ENCODE results near the gene SLC7A14. TPM values are rescaled to one million over a fixed set of nuclear protein-coding genes. Genes with fewer than 3 reads are reported as not detected.

Gene SLC7A14
- total RNA-seq, 2 experiments from 2014 or later, result not detected

DNA sequence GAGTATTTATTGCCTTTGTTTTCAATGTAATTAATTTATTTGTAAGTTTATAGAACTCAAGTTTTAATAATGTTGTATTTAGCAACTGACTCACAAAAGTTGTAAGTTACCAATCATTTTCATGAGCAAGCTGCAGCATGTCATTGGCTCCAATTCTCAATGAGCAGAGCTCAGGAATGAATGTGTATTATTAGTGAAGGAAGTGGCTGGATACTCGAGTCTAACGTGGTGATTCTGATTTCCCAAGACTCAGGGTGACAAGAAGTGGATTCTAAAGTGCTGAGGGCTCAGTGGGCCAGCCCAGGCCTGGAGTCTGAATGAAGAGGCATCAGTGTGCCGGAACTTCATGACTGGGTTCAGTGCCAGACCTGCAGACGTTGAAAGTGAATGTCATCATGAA, 127.6 kb downstream of the SLC7A14 start:
- Mint-ChIP-seq H3K27me3 (peaks cover 6% of the 10 kb centered on the region), H3K27ac (no peak overlapping the region), H3K36me3 (ENCODE audit: low read depth) (no peaks in the 10 kb centered on the region), H3K4me1 (no peaks in the 10 kb centered on the region), H3K9me3 (no peaks in the 10 kb centered on the region), H3K4me3 (no peak overlapping the region)
- POLR2A ChIA-PET, result no interaction called here
- CTCF ChIA-PET, result interaction anchor here (1.0 to 1.2 kb wide), 2 partner anchors 21 to 57 kb away, joined by 3 read pairs; no protein-coding TSS in a partner anchor
- no peak for DNase-seq

DNA sequence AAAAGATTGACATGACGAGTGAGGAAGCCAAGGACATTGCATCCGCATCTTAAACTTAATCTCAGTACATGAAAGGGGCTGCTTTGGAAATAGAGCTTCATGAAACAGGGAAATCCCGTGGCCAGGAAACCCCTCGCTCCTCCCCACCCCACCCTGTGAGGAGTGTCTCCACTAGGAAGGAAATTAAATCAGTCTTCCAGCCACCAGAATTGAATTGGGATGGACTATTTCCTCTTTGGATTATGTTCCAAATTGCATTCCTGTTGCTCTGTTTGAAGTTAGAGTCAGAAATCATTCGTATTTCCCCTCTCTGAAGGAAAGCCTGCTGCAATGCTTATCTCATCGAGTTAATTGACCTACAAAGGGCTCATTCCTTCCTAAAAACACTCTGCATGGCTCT, 131.4 kb downstream of the SLC7A14 start:
- ChIA-PET POLR2A (no interaction called here), CTCF (no interaction called here)
- no peaks in the 10 kb centered on the region for H3K4me1 Mint-ChIP-seq
- no peaks in the 10 kb centered on the region for H3K27me3 Mint-ChIP-seq
- no peak for DNase-seq
- no peak overlapping the region for H3K4me3 Mint-ChIP-seq
- no peaks in the 10 kb centered on the region for H3K36me3 Mint-ChIP-seq (ENCODE audit: low read depth)
- no peaks in the 10 kb centered on the region for H3K9me3 Mint-ChIP-seq
- no peak overlapping the region for H3K27ac Mint-ChIP-seq

DNA sequence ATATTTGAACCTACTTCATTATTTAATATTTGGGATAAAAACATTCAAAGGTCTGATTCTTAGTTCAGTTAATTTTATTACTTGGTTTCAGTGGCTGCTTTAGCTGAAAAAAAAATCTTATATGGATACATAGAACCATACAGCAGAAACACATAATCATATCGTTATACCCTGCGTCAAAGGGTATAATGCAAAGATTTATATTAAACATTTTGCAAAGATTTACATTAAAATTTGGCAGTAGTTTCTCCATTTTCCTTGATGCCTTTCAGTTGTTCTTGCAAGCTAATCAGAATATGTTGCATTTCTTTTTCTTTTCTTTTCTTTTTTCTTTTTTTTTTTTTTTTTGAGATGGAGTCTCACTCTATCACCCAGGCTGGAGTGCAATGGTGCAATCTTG, 135.8 kb downstream of the SLC7A14 start:
- Mint-ChIP-seq H3K4me1 (no peaks in the 10 kb centered on the region), H3K27ac (no peak overlapping the region), H3K4me3 (no peak overlapping the region), H3K9me3 (no peaks in the 10 kb centered on the region), H3K36me3 (ENCODE audit: low read depth) (no peaks in the 10 kb centered on the region), H3K27me3 (peaks cover 5% of the 10 kb centered on the region)
- CTCF ChIA-PET, result no interaction called here
- POLR2A ChIA-PET, result no interaction called here
- no peak for DNase-seq

DNA sequence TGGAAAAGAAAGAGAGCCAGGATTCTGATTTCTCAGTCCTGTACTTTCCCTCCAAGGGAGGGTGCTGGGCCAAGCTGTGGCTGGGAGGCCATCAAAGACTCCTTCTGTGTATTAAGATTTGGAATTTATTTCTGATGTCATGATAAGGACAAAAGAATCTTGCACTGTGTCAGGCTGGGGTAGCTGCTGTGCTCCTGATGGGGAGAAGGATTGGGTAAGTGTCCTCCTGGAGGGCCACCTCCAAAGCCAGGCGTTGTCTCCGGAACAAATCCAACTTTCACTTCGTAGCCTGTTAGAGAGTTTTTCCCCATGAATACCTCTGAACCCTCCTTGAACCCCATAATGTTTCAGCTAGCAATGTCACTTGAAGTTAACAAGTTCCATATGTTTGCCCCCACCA, 137.3 kb downstream of the SLC7A14 start:
- CTCF ChIA-PET, result no interaction called here
- POLR2A ChIA-PET, result no interaction called here

DNA sequence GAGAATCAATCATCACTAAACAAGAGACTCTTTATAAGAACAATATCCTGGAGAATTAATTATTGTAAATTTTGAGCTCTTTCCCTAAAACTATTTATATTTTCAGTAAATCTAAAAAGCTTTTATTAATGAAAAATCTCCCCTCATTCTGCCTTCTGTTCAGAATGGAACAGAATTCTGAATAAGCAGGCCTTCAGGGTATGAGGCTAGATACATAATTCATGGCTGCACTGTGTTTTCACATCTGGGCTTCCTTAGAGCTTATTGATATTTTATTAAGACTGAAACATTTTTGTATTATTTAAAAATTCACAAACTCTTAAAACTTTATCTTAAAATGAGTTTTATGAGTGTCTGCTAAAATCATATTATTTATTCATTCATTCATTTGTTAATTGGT, 142.4 kb downstream of the SLC7A14 start:
- DNase-seq, result no peak
- H3K4me3 Mint-ChIP-seq, result no peak overlapping the region
- peaks cover 6% of the 10 kb centered on the region for H3K27me3 Mint-ChIP-seq
- POLR2A ChIA-PET, result no interaction called here
- CTCF ChIA-PET, result no interaction called here
- H3K27ac Mint-ChIP-seq, result no peak overlapping the region
- H3K9me3 Mint-ChIP-seq, result no peaks in the 10 kb centered on the region
- H3K36me3 Mint-ChIP-seq (ENCODE audit: low read depth), result no peaks in the 10 kb centered on the region
- no peaks in the 10 kb centered on the region for H3K4me1 Mint-ChIP-seq

More for the DNA sequence above, 137.3 kb downstream of the SLC7A14 start:
- H3K27me3 Mint-ChIP-seq, result peaks cover 5% of the 10 kb centered on the region
- H3K27ac Mint-ChIP-seq, result no peak overlapping the region
- no peak for DNase-seq
- H3K4me3 Mint-ChIP-seq, result no peak overlapping the region
- no peaks in the 10 kb centered on the region for H3K4me1 Mint-ChIP-seq
- no peaks in the 10 kb centered on the region for H3K36me3 Mint-ChIP-seq (ENCODE audit: low read depth)
- no peaks in the 10 kb centered on the region for H3K9me3 Mint-ChIP-seq

DNA sequence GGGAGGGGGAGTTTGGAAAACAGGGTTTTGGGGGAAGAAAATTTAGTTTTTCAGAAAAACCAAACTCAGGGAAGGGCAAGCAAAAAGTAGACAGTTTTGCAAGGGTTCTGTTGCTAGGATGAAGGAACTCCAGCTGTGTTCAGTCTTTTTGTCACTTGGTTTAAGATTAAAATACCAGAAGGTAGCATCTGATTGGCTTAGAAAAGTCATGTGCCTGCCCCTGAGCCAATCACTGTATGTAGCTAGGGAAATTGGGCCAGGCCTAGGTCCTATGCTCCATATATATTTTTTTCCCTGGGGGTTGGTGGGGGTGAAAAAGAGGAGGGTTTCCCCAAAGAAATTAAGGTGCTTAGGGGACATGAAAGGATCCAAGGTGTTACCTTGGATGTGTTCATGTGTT, 142.9 kb downstream of the SLC7A14 start:
- Mint-ChIP-seq H3K4me1 (no peaks in the 10 kb centered on the region), H3K27ac (no peak overlapping the region), H3K36me3 (ENCODE audit: low read depth) (no peaks in the 10 kb centered on the region), H3K4me3 (no peak overlapping the region), H3K27me3 (peaks cover 7% of the 10 kb centered on the region), H3K9me3 (no peaks in the 10 kb centered on the region)
- no peak for DNase-seq
- ChIA-PET POLR2A (no interaction called here), CTCF (no interaction called here)

DNA sequence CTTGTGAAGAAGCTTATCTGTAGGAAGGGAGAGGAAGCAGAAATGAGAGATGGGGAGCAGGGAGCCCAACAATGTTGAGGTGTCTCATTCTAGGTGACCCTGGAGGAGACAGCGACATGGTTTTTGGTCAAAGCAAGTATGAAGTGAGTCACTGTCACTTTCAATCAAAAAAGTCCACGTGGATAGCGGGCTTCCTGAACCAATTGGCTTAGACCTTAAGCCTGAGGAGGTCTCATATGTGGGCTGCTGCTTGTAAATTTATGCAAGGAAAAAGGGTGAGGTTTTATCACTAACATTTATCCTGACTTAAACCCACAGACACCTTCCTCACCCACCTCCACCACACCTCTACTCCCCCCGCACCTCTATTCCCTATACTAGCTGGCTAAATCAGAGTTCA, 144.5 kb downstream of the SLC7A14 start:
- Mint-ChIP-seq H3K9me3 (no peaks in the 10 kb centered on the region), H3K4me3 (no peak overlapping the region), H3K4me1 (no peaks in the 10 kb centered on the region), H3K27me3 (peaks cover 7% of the 10 kb centered on the region), H3K36me3 (ENCODE audit: low read depth) (no peaks in the 10 kb centered on the region), H3K27ac (no peak overlapping the region)
- ChIA-PET CTCF (interaction anchor here (1.2 kb wide), 2 partner anchors 11 to 177 kb away, joined by 3 read pairs; no protein-coding TSS in a partner anchor), POLR2A (no interaction called here)
- DNase-seq, result no peak

DNA sequence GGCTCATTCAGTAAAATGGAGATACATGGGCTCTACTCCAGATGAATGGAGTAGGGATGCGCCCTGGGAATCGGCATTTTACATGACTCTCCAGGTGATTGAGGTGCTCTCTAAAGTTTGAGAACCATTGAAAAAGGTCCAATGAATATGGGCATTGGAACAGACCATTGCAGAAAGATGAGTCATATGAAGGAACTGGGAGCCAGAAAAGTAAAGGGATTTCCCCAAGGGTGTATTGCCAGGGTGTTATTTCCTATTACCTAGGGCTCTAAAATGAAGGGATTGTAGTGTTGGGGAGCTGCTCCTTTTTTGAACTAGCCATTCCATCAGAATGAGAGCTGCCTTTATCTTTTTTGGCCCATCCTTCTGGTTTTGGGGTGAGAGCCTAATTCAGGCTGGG, 145.5 kb downstream of the SLC7A14 start:
- no peaks in the 10 kb centered on the region for H3K9me3 Mint-ChIP-seq
- no peaks in the 10 kb centered on the region for H3K36me3 Mint-ChIP-seq (ENCODE audit: low read depth)
- H3K27me3 Mint-ChIP-seq, result peaks cover 7% of the 10 kb centered on the region
- CTCF ChIA-PET, result no interaction called here
- no peak for DNase-seq
- no peak overlapping the region for H3K4me3 Mint-ChIP-seq
- H3K4me1 Mint-ChIP-seq, result no peaks in the 10 kb centered on the region
- POLR2A ChIA-PET, result no interaction called here
- no peak overlapping the region for H3K27ac Mint-ChIP-seq

DNA sequence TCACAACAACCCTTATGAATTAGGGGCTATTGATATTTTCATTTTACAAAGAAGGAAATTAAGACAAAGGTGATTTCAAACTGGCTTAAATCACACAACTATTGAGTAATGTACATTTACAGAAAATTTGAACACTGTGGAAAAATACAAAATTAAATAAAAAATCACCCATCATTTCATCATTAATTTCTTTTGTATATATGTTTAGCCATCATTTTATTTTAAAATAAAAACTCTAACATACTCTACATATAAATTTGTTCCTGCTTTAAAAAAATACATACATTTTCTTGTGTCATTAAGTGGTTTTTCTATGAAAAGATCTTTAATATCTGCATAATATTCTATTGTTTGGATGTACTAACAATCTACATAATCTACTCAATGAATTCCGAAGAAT, 147.0 kb downstream of the SLC7A14 start:
- ChIA-PET POLR2A (no interaction called here), CTCF (no interaction called here)
- DNase-seq, result no peak
- H3K27ac Mint-ChIP-seq, result no peak overlapping the region
- peaks cover 7% of the 10 kb centered on the region for H3K27me3 Mint-ChIP-seq
- no peaks in the 10 kb centered on the region for H3K36me3 Mint-ChIP-seq (ENCODE audit: low read depth)
- H3K4me3 Mint-ChIP-seq, result no peak overlapping the region
- no peaks in the 10 kb centered on the region for H3K4me1 Mint-ChIP-seq
- no peaks in the 10 kb centered on the region for H3K9me3 Mint-ChIP-seq

DNA sequence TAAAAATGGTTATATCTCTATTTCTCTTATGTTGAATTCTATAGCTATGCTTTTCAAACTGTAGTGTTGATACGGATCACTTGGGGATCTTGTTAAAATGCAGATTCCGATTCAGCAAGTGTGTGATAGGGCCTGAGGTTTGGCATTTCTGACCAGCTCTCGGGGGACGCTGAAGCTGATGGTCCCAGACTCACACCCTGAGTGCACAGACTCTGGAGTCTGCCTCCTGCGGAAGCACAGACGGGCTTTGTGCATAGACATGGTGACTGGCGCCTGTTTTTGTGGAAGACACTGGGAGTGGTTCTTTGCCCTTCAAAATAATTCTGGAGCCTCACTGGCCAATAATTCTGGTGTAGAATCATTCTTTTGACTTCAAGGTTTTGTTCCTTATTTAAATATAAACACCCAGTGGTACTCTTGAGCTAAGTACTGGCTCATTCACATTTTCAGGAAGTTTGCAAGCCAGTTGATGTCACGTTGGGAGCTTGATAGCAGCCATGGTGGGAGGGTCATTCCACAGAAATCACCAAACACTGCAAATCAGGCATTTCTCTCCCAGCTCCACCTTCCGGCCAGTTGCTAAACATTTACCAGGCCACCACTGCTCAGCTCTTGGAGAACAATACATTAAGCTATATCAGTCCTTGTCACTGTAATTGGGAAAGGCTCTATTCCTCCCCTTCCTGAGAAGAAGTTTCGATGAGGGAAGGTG, 148.0 kb downstream of the SLC7A14 start:
- no peak for DNase-seq
- no peaks in the 10 kb centered on the region for H3K36me3 Mint-ChIP-seq (ENCODE audit: low read depth)
- peaks cover 7% of the 10 kb centered on the region for H3K27me3 Mint-ChIP-seq
- no peaks in the 10 kb centered on the region for H3K9me3 Mint-ChIP-seq
- H3K4me3 Mint-ChIP-seq, result no peak overlapping the region
- H3K4me1 Mint-ChIP-seq, result no peaks in the 10 kb centered on the region
- CTCF ChIA-PET, result interaction anchor here (1.2 kb wide), 1 partner anchor 21 kb away, joined by 3 read pairs; no protein-coding TSS in a partner anchor
- POLR2A ChIA-PET, result no interaction called here
- H3K27ac Mint-ChIP-seq, result no peak overlapping the region

DNA sequence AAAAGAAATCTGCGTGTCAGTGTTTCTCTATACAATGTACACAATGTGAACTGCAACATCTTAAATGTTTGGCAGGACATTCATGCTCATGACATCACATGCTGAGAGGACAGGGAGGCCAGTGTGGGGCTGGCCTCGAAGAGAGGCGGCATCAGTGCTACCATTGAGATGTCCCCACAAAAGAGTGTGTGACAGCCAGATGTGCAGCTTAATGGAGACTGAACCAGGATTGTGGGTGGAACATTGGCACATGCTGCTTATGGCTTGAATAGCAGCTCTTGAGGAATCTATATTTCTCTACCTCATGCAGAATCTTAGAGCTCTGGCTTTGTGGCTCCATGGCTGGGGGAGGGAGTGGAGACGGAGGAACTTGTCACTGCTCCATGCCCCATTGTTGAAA, 148.7 kb downstream of the SLC7A14 start:
- no peak for DNase-seq
- ChIA-PET POLR2A (no interaction called here), CTCF (interaction anchor here (1.2 kb wide), 1 partner anchor 21 kb away, joined by 3 read pairs; no protein-coding TSS in a partner anchor)
- H3K27ac Mint-ChIP-seq, result no peak overlapping the region
- peaks cover 4% of the 10 kb centered on the region for H3K27me3 Mint-ChIP-seq
- H3K36me3 Mint-ChIP-seq (ENCODE audit: low read depth), result no peaks in the 10 kb centered on the region
- no peak overlapping the region for H3K4me3 Mint-ChIP-seq
- no peaks in the 10 kb centered on the region for H3K9me3 Mint-ChIP-seq
- no peaks in the 10 kb centered on the region for H3K4me1 Mint-ChIP-seq

DNA sequence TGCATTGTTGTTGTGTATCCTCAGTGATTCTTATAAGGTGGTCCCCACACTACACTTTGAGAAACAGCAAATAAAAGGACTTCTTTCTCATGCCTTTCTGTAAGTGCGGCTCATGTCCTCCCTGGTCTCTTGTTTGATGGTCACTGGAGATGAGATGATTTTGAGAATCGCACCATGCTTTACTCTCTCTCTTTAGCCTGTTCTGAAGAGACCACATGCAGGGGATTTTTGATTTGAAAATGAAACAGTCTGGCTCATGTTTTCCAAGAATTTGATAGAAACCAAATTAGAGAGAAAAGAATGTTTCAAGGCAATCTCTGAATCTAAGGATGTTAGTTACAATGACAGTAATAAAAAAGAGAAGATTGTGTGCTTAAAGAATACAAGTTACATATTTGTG, 149.2 kb downstream of the SLC7A14 start:
- no peak overlapping the region for H3K4me3 Mint-ChIP-seq
- no peak for DNase-seq
- H3K9me3 Mint-ChIP-seq, result no peaks in the 10 kb centered on the region
- H3K27ac Mint-ChIP-seq, result no peak overlapping the region
- ChIA-PET CTCF (no interaction called here), POLR2A (no interaction called here)
- H3K36me3 Mint-ChIP-seq (ENCODE audit: low read depth), result no peaks in the 10 kb centered on the region
- H3K27me3 Mint-ChIP-seq, result peaks cover 4% of the 10 kb centered on the region
- no peaks in the 10 kb centered on the region for H3K4me1 Mint-ChIP-seq

DNA sequence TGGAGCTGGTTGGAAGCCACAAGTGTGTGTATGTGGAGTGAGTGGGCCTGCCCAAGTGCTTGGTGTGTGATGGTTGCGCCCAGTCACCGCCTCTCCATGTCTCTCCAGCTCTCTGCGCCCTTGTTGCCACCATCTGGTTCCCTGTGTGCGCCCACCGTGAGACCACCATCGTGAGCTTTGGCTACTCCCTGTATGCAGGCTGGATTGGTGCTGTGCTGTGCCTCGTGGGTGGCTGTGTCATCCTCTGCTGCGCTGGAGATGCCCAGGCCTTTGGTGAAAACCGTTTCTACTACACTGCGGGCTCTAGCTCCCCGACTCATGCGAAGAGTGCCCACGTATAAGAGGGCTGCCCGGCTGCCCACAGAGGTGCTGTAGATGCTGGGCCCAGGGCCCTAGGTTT, 153.5 kb downstream of the SLC7A14 start:
- Mint-ChIP-seq H3K4me3 (no peak overlapping the region), H3K27ac (no peak overlapping the region), H3K27me3 (peaks cover 14% of the 10 kb centered on the region), H3K36me3 (ENCODE audit: low read depth) (no peaks in the 10 kb centered on the region), H3K4me1 (peaks cover 17% of the 10 kb centered on the region), H3K9me3 (no peaks in the 10 kb centered on the region)
- ChIA-PET POLR2A (no interaction called here), CTCF (interaction anchor here (0.6 to 1.4 kb wide), 2 partner anchors 19 to 607 kb away, joined by 3 to 4 read pairs; no protein-coding TSS in a partner anchor)
- no peak for DNase-seq

DNA sequence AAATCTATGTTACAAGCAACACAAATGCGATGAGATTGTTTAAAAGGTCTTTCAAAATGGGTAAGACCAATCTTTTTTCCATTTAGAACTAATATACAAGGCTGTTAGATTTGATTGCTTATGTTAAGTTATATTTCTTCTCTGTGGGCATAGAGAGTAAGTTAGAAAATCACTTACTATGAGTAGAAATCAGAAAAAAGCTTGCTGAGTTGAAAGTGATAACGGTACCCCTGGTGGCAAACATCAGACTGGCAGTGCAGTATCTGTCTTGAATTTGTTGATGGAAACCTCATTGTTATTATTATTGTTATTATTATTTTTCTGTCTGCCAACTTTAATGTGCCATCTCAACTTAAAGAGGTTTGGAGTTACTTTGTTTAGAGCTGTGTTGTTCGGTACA, 154.8 kb downstream of the SLC7A14 start:
- Mint-ChIP-seq H3K27ac (no peak overlapping the region), H3K27me3 (peaks cover 14% of the 10 kb centered on the region), H3K4me1 (peaks cover 17% of the 10 kb centered on the region), H3K9me3 (no peaks in the 10 kb centered on the region), H3K36me3 (ENCODE audit: low read depth) (no peaks in the 10 kb centered on the region), H3K4me3 (no peak overlapping the region)
- DNase-seq, result no peak
- POLR2A ChIA-PET, result no interaction called here
- CTCF ChIA-PET, result interaction anchor here (0.8 to 1.5 kb wide), 3 partner anchors 10 to 12 kb away, joined by 3 read pairs; partner anchors contain the start of gene CLDN11
